DND-41 (cell line): ENCODE measurements around the gene TIMM44.

Experiments
- CTCF ChIP-seq: IDR thresholded peaks from 2 replicates; pipeline ENCODE4 v1.5.1; 2012; ENCODE audit warnings: borderline replicate concordance, low read length, moderate library complexity, mild to moderate bottlenecking; ENCODE audit not compliant: poor library complexity, severe bottlenecking; ENCODE audit errors: extremely low read depth
- EZH2 ChIP-seq: IDR thresholded peaks from 3 replicates; pipeline ENCODE4 v1.6.1; 2012; ENCODE audit warnings: borderline replicate concordance, low read depth, mild to moderate bottlenecking, moderate library complexity, low read length, inconsistent platforms; ENCODE audit not compliant: severe bottlenecking

DNA sequence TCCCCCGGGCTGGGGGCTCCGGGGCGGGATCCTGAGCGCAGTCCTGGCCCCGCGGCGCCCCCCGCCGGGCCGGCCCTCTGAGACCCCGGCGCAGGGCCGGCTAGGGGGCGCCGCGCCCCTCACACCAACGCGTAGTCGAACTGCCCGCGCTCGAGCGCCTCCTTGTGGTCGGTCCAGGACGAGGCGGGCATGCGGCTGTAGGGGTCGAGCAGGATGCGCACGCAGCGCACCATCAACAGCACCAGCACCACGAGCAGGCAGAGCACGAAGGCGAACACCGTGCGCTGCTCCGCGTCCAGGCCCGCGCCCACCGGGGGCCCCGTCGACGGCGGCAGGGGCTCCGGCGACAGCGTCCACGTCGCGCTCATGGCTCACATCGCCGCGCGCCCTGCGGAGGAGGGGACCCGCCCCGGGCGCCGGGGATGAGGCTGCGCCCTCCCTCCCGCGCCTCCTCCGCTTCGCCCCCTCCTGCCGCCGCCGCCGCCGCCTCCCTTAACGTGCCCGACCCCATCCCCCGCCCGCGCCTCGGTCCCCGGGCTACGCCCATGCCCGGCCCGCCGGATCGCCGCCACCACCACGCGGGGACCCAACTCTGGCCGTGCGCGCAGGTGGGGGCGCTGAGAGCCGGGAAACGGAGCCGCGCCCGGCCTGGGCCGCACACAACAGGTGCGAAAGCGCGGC, 18.2 kb downstream of the TIMM44 start:
- peak; percentile 97 for TF ChIP-seq CTCF
- no peak for TF ChIP-seq EZH2
